ENCODE measurements around the gene HOXD1.

Gene HOXD1

DNA sequence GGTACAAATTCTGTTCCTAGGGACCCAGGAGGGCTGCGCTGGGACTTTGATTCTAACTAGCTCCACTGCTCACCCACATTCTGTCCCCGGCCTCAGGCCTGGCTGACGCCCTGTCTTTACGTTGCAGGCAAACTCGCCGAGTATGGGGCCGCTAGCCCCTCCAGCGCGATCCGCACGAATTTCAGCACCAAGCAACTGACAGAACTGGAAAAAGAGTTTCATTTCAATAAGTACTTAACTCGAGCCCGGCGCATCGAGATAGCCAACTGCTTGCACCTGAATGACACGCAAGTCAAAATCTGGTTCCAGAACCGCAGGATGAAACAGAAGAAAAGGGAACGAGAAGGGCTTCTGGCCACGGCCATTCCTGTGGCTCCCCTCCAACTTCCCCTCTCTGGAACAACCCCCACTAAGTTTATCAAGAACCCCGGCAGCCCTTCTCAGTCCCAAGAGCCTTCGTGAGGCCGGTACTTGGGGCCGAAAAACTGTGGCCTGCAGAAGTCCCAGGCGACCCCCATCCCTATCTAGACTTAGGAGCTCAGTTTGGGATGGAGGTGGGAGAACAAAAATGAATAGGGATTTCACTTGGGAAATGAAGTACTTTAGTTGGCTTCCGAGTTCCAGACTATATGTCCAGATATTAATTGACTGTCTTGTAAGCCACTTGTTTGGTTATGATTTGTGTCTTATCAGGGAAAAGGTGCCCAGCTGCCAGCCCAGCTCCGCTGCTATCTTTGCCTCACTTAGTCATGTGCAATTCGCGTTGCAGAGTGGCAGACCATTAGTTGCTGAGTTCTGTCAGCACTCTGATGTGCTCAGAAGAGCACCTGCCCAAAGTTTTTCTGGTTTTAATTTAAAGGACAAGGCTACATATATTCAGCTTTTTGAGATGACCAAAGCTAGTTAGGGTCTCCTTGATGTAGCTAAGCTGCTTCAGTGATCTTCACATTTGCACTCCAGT, 1.5 kb downstream of the HOXD1 start:
- Histone ChIP-seq H3K9me3 (ENCODE audit: low read depth, low read length) (no peaks in the 10 kb centered on the region), H3K36me3 (ENCODE audit: insufficient read depth, low read length) (no peaks in the 10 kb centered on the region), H3K4me3 (no peak overlapping the region), H3K27ac (no peak overlapping the region), H3K9ac (ENCODE audit: insufficient read length) (no peak overlapping the region)
- DNase-seq (ENCODE audit: low read depth, low spot score): no peak
- no peak for TF ChIP-seq EZH2 (IDR thresholded peaks at IDR 0.05)
- TF ChIP-seq POLR2AphosphoS5 (IDR thresholded peaks at IDR 0.05; ENCODE audit: borderline replicate concordance, low read depth, low read length): no peak
- no peak for TF ChIP-seq FOXP2 (optimal IDR thresholded peaks at IDR 0.05; ENCODE audit: control extremely low read depth, extremely low read length, insufficient read depth)

DNA sequence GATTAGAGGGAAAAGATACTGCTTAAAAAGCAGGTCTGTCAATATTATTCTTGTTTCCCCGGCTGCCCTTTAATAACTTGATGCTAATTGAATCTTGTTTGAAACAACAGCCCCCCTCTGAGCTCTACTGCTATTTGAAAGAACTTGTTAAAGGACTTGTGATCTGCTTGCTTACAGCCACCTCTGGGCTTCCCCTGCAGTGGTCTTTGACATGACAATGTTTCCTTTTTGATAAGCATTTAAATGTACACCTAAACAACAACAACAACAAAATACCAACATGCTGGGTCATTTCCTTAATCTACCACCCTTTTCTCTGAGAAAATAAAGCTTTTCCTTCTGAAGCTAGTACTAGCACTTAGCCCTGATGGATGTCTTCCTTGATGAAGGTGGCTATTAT, 3.9 kb downstream of the HOXD1 start:
- Histone ChIP-seq H3K27ac (no peak overlapping the region), H3K36me3 (ENCODE audit: insufficient read depth, low read length) (no peaks in the 10 kb centered on the region), H3K9ac (ENCODE audit: insufficient read length) (no peak overlapping the region), H3K4me3 (no peak overlapping the region), H3K9me3 (ENCODE audit: low read depth, low read length) (no peaks in the 10 kb centered on the region)
- TF ChIP-seq POLR2AphosphoS5 (IDR thresholded peaks at IDR 0.05; ENCODE audit: borderline replicate concordance, low read depth, low read length): no peak
- TF ChIP-seq EZH2 (IDR thresholded peaks at IDR 0.05): no peak
- no peak for TF ChIP-seq FOXP2 (optimal IDR thresholded peaks at IDR 0.05; ENCODE audit: control extremely low read depth, extremely low read length, insufficient read depth)
- no peak for DNase-seq (ENCODE audit: low read depth, low spot score)

DNA sequence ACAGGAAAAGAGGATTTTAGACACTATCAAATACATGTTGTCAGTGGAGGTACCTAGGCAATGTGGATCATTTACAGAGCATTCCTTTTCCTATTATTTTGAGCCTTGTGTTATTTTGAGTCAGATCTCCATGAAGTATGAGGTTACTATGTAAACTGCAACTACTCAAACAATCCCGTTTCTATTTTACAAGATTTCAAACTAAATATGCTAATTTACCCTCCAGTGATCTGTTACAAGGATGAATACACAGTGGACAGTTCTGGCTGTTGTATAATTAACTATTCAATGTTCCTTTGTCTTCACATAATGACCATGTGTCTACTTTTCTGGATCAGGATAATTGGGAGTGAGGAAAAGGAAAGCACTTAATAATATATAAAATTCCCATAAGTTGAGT, 4.6 kb downstream of the HOXD1 start:
- H3K9me3 ChIP-seq (ENCODE audit: low read depth, low read length): no peaks in the 10 kb centered on the region
- no peak for DNase-seq (ENCODE audit: low read depth, low spot score)
- no peak overlapping the region for H3K9ac ChIP-seq (ENCODE audit: insufficient read length)
- TF ChIP-seq EZH2 (IDR thresholded peaks at IDR 0.05) (no peak), POLR2AphosphoS5 (IDR thresholded peaks at IDR 0.05; ENCODE audit: borderline replicate concordance, low read depth, low read length) (no peak)
- no peak overlapping the region for H3K4me3 ChIP-seq
- H3K36me3 ChIP-seq (ENCODE audit: insufficient read depth, low read length): no peaks in the 10 kb centered on the region
- no peak overlapping the region for H3K27ac ChIP-seq

DNA sequence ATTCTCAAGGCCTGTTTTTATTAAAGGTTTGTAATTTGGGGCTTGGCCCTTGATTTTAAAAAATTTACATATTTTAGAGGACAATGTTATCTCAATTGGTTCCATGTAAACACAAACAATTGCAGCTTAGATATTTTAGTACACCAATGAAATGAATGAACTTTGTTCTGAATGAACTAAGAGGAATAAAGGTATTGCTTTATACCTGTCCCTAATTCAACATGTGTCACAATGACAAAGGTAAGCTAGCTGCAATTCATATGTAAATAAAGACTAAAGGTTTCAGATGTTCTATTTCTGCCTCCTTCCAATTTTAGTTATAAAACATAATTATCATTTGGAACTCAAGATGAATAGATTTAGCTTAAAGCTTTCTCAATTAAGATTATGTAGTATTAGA, 11.4 kb downstream of the HOXD1 start:
- no peak overlapping the region for H3K9ac ChIP-seq (ENCODE audit: insufficient read length)
- no peaks in the 10 kb centered on the region for H3K36me3 ChIP-seq (ENCODE audit: insufficient read depth, low read length)
- H3K27ac ChIP-seq: no peak overlapping the region
- TF ChIP-seq POLR2AphosphoS5 (IDR thresholded peaks at IDR 0.05; ENCODE audit: borderline replicate concordance, low read depth, low read length) (no peak), FOXP2 (optimal IDR thresholded peaks at IDR 0.05; ENCODE audit: control extremely low read depth, extremely low read length, insufficient read depth) (no peak), EZH2 (IDR thresholded peaks at IDR 0.05) (no peak)
- H3K9me3 ChIP-seq (ENCODE audit: low read depth, low read length): no peaks in the 10 kb centered on the region
- no peak overlapping the region for H3K4me3 ChIP-seq
- no peak for DNase-seq (ENCODE audit: low read depth, low spot score)

DNA sequence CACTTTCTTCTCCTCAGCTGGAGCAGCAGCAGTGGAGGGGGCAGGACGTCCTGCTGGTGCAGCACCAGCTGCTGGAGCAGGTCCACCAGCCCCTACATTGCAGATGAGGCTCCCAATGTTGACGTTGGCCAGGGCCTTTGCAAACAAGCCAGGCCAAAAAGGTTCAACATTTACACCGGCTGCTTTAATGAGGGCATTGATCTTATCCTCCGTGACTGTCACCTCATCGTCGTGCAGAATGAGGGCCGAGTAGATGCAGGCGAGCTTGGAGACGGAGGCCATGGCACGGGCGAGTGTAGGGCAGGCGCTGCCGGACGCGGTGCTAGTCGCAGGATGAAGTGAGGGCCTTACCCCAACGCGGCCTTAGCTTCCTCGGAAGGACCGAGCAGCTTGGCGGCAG, 12.5 kb downstream of the HOXD1 start:
- no peaks in the 10 kb centered on the region for H3K36me3 ChIP-seq (ENCODE audit: insufficient read depth, low read length)
- no peak overlapping the region for H3K4me3 ChIP-seq
- no peak overlapping the region for H3K9ac ChIP-seq (ENCODE audit: insufficient read length)
- no peaks in the 10 kb centered on the region for H3K9me3 ChIP-seq (ENCODE audit: low read depth, low read length)
- no peak for DNase-seq (ENCODE audit: low read depth, low spot score)
- no peak for TF ChIP-seq EZH2 (IDR thresholded peaks at IDR 0.05)
- no peak for TF ChIP-seq FOXP2 (optimal IDR thresholded peaks at IDR 0.05; ENCODE audit: control extremely low read depth, extremely low read length, insufficient read depth)
- no peak for TF ChIP-seq POLR2AphosphoS5 (IDR thresholded peaks at IDR 0.05; ENCODE audit: borderline replicate concordance, low read depth, low read length)
- no peak overlapping the region for H3K27ac ChIP-seq

DNA sequence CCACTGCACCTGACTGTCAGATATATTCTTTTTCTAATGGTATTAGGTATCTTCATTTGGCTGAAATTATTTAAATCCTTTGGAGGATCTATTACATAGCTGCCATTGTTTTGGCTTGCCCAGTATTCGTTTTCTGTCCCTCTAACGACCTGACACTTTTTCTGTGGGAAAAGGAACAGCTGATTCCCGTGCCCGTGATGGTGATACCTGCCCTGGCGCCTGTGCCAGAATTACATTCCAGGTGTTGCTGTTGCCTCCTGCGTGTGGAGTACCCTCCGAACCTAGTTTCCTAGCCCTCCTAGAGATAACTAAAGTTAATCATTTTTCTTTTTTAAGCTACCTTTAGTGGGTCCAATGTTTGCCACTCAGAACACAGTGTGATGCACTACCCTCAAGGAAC, 14.0 kb downstream of the HOXD1 start:
- no peak overlapping the region for H3K27ac ChIP-seq
- no peak for DNase-seq (ENCODE audit: low read depth, low spot score)
- no peak overlapping the region for H3K4me3 ChIP-seq
- no peaks in the 10 kb centered on the region for H3K36me3 ChIP-seq (ENCODE audit: insufficient read depth, low read length)
- H3K9me3 ChIP-seq (ENCODE audit: low read depth, low read length): no peaks in the 10 kb centered on the region
- no peak overlapping the region for H3K9ac ChIP-seq (ENCODE audit: insufficient read length)
- TF ChIP-seq FOXP2 (optimal IDR thresholded peaks at IDR 0.05; ENCODE audit: control extremely low read depth, extremely low read length, insufficient read depth) (no peak), POLR2AphosphoS5 (IDR thresholded peaks at IDR 0.05; ENCODE audit: borderline replicate concordance, low read depth, low read length) (no peak), EZH2 (IDR thresholded peaks at IDR 0.05) (no peak)

DNA sequence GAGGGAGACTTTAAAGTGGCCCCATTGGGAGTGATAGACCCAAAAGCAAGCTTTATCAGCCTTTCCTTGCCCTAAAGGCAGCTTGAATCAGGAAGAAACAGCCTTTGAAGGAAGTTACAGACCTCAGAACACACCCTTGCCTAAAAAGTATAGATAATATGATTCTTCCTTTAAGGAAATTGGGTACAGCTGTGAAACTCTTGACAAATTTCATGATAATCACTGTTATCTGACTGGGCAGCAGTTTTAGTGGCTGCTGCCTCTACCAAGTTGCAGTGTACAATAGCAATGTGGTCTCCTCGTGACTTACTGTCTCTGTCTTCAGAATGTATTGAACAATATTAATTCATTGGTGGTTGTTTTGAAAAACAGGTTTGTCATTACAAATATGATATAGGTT, 16.7 kb downstream of the HOXD1 start:
- no peaks in the 10 kb centered on the region for H3K9me3 ChIP-seq (ENCODE audit: low read depth, low read length)
- peak overlapping the region; percentile 52; the same call in 1 of the 2 replicates for H3K27ac ChIP-seq
- no peaks in the 10 kb centered on the region for H3K36me3 ChIP-seq (ENCODE audit: insufficient read depth, low read length)
- TF ChIP-seq EZH2 (IDR thresholded peaks at IDR 0.05) (no peak), FOXP2 (optimal IDR thresholded peaks at IDR 0.05; ENCODE audit: control extremely low read depth, extremely low read length, insufficient read depth) (no peak), POLR2AphosphoS5 (IDR thresholded peaks at IDR 0.05; ENCODE audit: borderline replicate concordance, low read depth, low read length) (no peak; the same call in 1 of the 2 replicates)
- H3K4me3 ChIP-seq: no peak overlapping the region; the same call in 1 of the 2 replicates
- no peak for DNase-seq (ENCODE audit: low read depth, low spot score)
- H3K9ac ChIP-seq (ENCODE audit: insufficient read length): no peak overlapping the region

DNA sequence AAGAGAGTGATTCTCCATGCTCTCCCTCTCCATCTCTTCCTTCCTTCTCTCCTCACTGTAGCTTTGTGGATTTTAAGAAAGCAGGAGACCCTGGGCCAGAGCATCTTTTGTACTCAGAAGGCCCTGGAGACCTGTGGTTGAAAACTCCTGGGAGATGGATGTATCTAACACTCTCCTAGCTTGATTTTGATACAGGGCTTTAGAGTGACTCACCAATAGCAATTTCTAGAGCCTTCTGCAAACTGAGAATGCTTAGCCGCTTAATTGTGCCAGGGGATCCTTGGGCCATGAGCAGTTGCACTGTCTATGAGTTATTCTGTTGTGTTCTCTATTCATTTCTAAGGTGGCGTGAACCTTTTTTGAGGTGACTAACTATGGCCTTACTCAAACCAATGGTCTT, 17.7 kb downstream of the HOXD1 start:
- Histone ChIP-seq H3K27ac (peak overlapping the region; percentile 43), H3K9me3 (ENCODE audit: low read depth, low read length) (no peaks in the 10 kb centered on the region), H3K4me3 (peak overlapping the region; percentile 10; the same call in 1 of the 2 replicates), H3K36me3 (ENCODE audit: insufficient read depth, low read length) (no peaks in the 10 kb centered on the region), H3K9ac (ENCODE audit: insufficient read length) (no peak overlapping the region)
- TF ChIP-seq EZH2 (IDR thresholded peaks at IDR 0.05) (no peak), FOXP2 (optimal IDR thresholded peaks at IDR 0.05; ENCODE audit: control extremely low read depth, extremely low read length, insufficient read depth) (no peak), POLR2AphosphoS5 (IDR thresholded peaks at IDR 0.05; ENCODE audit: borderline replicate concordance, low read depth, low read length) (no peak)
- no peak for DNase-seq (ENCODE audit: low read depth, low spot score)

Data from SK-N-MC (cell line).